SK-N-SH (cell line): ENCODE measurements around the gene MAP7.

ENCODE experiments used
- CHD2 ChIP-seq: fragments of 150-350 bp; IDR thresholded peaks from 2 replicates; pipeline ENCODE4 v1.6.1; 2018; ENCODE audit warnings: low read length; ENCODE audit not compliant: partially characterized antibody
- CTCF ChIP-seq: fragments of 200-600 bp; sonication (generic); IDR thresholded peaks from 2 replicates; pipeline ENCODE4 v1.6.1; 2017; ENCODE audit warnings: antibody characterized with exemption, mild to moderate bottlenecking, moderate library complexity
- EP300 ChIP-seq, 2 experiments: IDR thresholded peaks; 2 replicates each; pipeline versions ENCODE4 v1.4.0 to v1.6.1; 2012; ENCODE audit warnings: borderline replicate concordance in 1 of 2, low read depth in 1 of 2, low read length in 1 of 2
- MAX ChIP-seq: IDR thresholded peaks from 2 replicates; pipeline ENCODE4 v1.4.0; 2012; ENCODE audit warnings: low read depth
- MEF2A ChIP-seq: IDR thresholded peaks from 2 replicates; pipeline ENCODE4 v1.4.0; 2012; ENCODE audit warnings: low read depth, borderline replicate concordance
- NRF1 ChIP-seq: IDR thresholded peaks from 2 replicates; pipeline ENCODE4 v1.6.1; 2012; ENCODE audit warnings: low read depth, mild to moderate bottlenecking, low read length
- SIN3A ChIP-seq: IDR thresholded peaks from 2 replicates; pipeline ENCODE4 v1.6.1; 2012; ENCODE audit warnings: low read depth, mild to moderate bottlenecking, low read length, moderate library complexity, borderline replicate concordance
- TCF12 ChIP-seq: IDR thresholded peaks from 2 replicates; pipeline ENCODE4 v1.4.0; 2012

- no peak for TF ChIP-seq CTCF
- no peak for TF ChIP-seq SIN3A
- TF ChIP-seq MAX = no peak
- no peak for TF ChIP-seq CHD2
- TF ChIP-seq TCF12 = no peak
- no peak for TF ChIP-seq MEF2A
- TF ChIP-seq EP300 (IDR thresholded peaks at IDR 0.05; ENCODE audit: borderline replicate concordance in 1 of 2, low read depth in 1 of 2, low read length in 1 of 2) = no peak
- TF ChIP-seq NRF1 = no peak
Observed at GRCh38 chr6:136411453-136412354, 138.5 kb downstream of the MAP7 start.
